Measurements from ENCODE around the gene PGM1. TPM values are rescaled to one million over a fixed set of nuclear protein-coding genes. Genes with fewer than 3 reads are reported as not detected.

The PGM1 gene
- total RNA-seq, 8 experiments from 2014 or later = 24.4 to 50.1 (median 34.2) TPM

GRCh38 chr1:63662841-63663240, 69.6 kb downstream of the PGM1 start:
- WGBS, 10 experiments = 38 to 100% (median 87%) methylated on average over 1 to 4 of the region's 4 CpGs; no CpG with 5 or more reads in 5 of the 10 experiments
- Histone ChIP-seq H3K4me1 (replicated peaks in 1 of 2) (no peaks in the 10 kb centered on the region), H3K4me3 (no peak overlapping the region), H3K27ac (no peak overlapping the region)
- in situ Hi-C loops (cut with MboI; ENCODE audit: low pct_unique_long_range_greater_than_20kb in 2 of 9, low sequenced_read_pairs in 9 of 9, unreplicated experiment in 9 of 9) = loop anchor here in 1 of 9 experiments (25.0 kb wide), 1 partner anchor 574 kb away; no protein-coding TSS in a partner anchor
- no peak for ATAC-seq (replicated peaks in 6 of 8)

- H3K4me1 ChIP-seq (replicated peaks in 1 of 2) = no peaks in the 10 kb centered on the region
- in situ Hi-C loops (cut with MboI; ENCODE audit: low pct_unique_long_range_greater_than_20kb in 2 of 9, low sequenced_read_pairs in 9 of 9, unreplicated experiment in 9 of 9) = loop anchor here in 1 of 9 experiments (25.0 kb wide), 1 partner anchor 574 kb away; no protein-coding TSS in a partner anchor
- 60 to 93% (median 82%) methylated on average over 1 to 3 of the region's 3 CpGs; no CpG with 5 or more reads in 3 of the 10 experiments for WGBS, 10 experiments
- no peak overlapping the region for H3K27ac ChIP-seq
- no peak for ATAC-seq (replicated peaks in 6 of 8)
- H3K4me3 ChIP-seq = no peak overlapping the region
Observed at GRCh38 chr1:63663301-63663700, 70.1 kb downstream of the PGM1 start.

- 80 to 100% (median 86%) methylated on average over 1 to 5 of the region's 5 CpGs; no CpG with 5 or more reads in 3 of the 10 experiments for whole genome bisulfite sequencing, 10 experiments
- no peak overlapping the region for H3K4me3 ChIP-seq
- in situ Hi-C loops (cut with MboI; ENCODE audit: low pct_unique_long_range_greater_than_20kb in 2 of 9, low sequenced_read_pairs in 9 of 9, unreplicated experiment in 9 of 9) = loop anchor here in 1 of 9 experiments (25.0 kb wide), 1 partner anchor 573 kb away; no protein-coding TSS in a partner anchor
- no peaks in the 10 kb centered on the region for H3K4me1 ChIP-seq (replicated peaks in 1 of 2)
- H3K27ac ChIP-seq = no peak overlapping the region
- no peak for ATAC-seq (replicated peaks in 6 of 8)
Observed at GRCh38 chr1:63663873-63664272, 70.7 kb downstream of the PGM1 start.

GRCh38 chr1:63664742-63665141, 71.5 kb downstream of the PGM1 start:
- no peaks in the 10 kb centered on the region for H3K4me1 ChIP-seq (replicated peaks in 1 of 2)
- H3K27ac ChIP-seq = no peak overlapping the region
- in situ Hi-C loops (cut with MboI; ENCODE audit: low pct_unique_long_range_greater_than_20kb in 2 of 9, low sequenced_read_pairs in 9 of 9, unreplicated experiment in 9 of 9) = loop anchor here in 1 of 9 experiments (25.0 kb wide), 1 partner anchor 573 kb away; no protein-coding TSS in a partner anchor
- no peak overlapping the region for H3K4me3 ChIP-seq
- ATAC-seq (replicated peaks in 6 of 8) = no peak
- WGBS, 10 experiments = 56 to 100% (median 86%) methylated on average over 1 to 2 of the region's 2 CpGs; no CpG with 5 or more reads in 4 of the 10 experiments

- Histone ChIP-seq H3K4me1 (replicated peaks in 1 of 2) (no peaks in the 10 kb centered on the region), H3K4me3 (no peak overlapping the region), H3K27ac (no peak overlapping the region)
- WGBS, 10 experiments = 75 to 100% (median 90%) methylated on average over 1 to 3 of the region's 3 CpGs; no CpG with 5 or more reads in 5 of the 10 experiments
- ATAC-seq (replicated peaks in 6 of 8) = no peak
- in situ Hi-C loops (cut with MboI; ENCODE audit: low pct_unique_long_range_greater_than_20kb in 2 of 9, low sequenced_read_pairs in 9 of 9, unreplicated experiment in 9 of 9) = loop anchor here in 1 of 9 experiments (25.0 kb wide), 1 partner anchor 572 kb away; no protein-coding TSS in a partner anchor
Observed at GRCh38 chr1:63665410-63665809, 72.2 kb downstream of the PGM1 start.

GRCh38 chr1:63665824-63666223, 72.6 kb downstream of the PGM1 start:
- no peak for ATAC-seq (replicated peaks in 6 of 8)
- WGBS, 10 experiments = 34 to 89% (median 66%) methylated on average over 1 to 3 of the region's 3 CpGs; no CpG with 5 or more reads in 1 of the 10 experiments
- in situ Hi-C loops (cut with MboI; ENCODE audit: low pct_unique_long_range_greater_than_20kb in 2 of 9, low sequenced_read_pairs in 9 of 9, unreplicated experiment in 9 of 9) = loop anchor here in 1 of 9 experiments (25.0 kb wide), 1 partner anchor 571 kb away; no protein-coding TSS in a partner anchor
- Histone ChIP-seq H3K27ac (no peak overlapping the region), H3K4me3 (no peak overlapping the region), H3K4me1 (replicated peaks in 1 of 2) (no peaks in the 10 kb centered on the region)

- WGBS, 10 experiments = 0 to 95% (median 65%) methylated on average over 1 to 2 of the region's 2 CpGs; no CpG with 5 or more reads in 4 of the 10 experiments
- in situ Hi-C loops (cut with MboI; ENCODE audit: low pct_unique_long_range_greater_than_20kb in 2 of 9, low sequenced_read_pairs in 9 of 9, unreplicated experiment in 9 of 9) = loop anchor here in 1 of 9 experiments (25.0 kb wide), 1 partner anchor 569 kb away; no protein-coding TSS in a partner anchor
- H3K4me3 ChIP-seq = no peak overlapping the region
- no peak overlapping the region for H3K27ac ChIP-seq
- no peak for ATAC-seq (replicated peaks in 6 of 8)
- no peaks in the 10 kb centered on the region for H3K4me1 ChIP-seq (replicated peaks in 1 of 2)
Observed at GRCh38 chr1:63668298-63668697, 75.1 kb downstream of the PGM1 start.

- H3K4me1 ChIP-seq (replicated peaks in 1 of 2) = no peaks in the 10 kb centered on the region
- in situ Hi-C loops (cut with MboI; ENCODE audit: low pct_unique_long_range_greater_than_20kb in 2 of 9, low sequenced_read_pairs in 9 of 9, unreplicated experiment in 9 of 9) = loop anchor here in 1 of 9 experiments (25.0 kb wide), 1 partner anchor 568 kb away; no protein-coding TSS in a partner anchor
- no peak overlapping the region for H3K4me3 ChIP-seq
- WGBS, 10 experiments = 66 to 100% (median 93%) methylated on average over 2 to 14 of the region's 15 CpGs; no CpG with 5 or more reads in 3 of the 10 experiments
- no peak overlapping the region for H3K27ac ChIP-seq
- no peak for ATAC-seq (replicated peaks in 6 of 8)
Observed at GRCh38 chr1:63669151-63669961, 76.1 kb downstream of the PGM1 start.

- in situ Hi-C loops (cut with MboI; ENCODE audit: low pct_unique_long_range_greater_than_20kb in 2 of 9, low sequenced_read_pairs in 9 of 9, unreplicated experiment in 9 of 9) = loop anchor here in 2 of 9 experiments (10.0 to 25.0 kb wide), 2 partner anchors 567 to 575 kb away; no protein-coding TSS in a partner anchor
- Histone ChIP-seq H3K4me1 (replicated peaks in 1 of 2) (no peaks in the 10 kb centered on the region), H3K27ac (no peak overlapping the region), H3K4me3 (no peak overlapping the region)
- WGBS, 10 experiments = 84 to 100% (median 100%) methylated on average over 1 to 5 of the region's 5 CpGs; no CpG with 5 or more reads in 4 of the 10 experiments
- ATAC-seq (replicated peaks in 6 of 8) = no peak
Observed at GRCh38 chr1:63670164-63670563, 77.0 kb downstream of the PGM1 start.

GRCh38 chr1:63671514-63671913, 78.3 kb downstream of the PGM1 start:
- Histone ChIP-seq H3K4me1 (replicated peaks in 1 of 2) (no peaks in the 10 kb centered on the region), H3K27ac (no peak overlapping the region), H3K4me3 (no peak overlapping the region)
- ATAC-seq (replicated peaks in 6 of 8) = no peak
- in situ Hi-C loops (cut with MboI; ENCODE audit: low pct_unique_long_range_greater_than_20kb in 2 of 9, low sequenced_read_pairs in 9 of 9, unreplicated experiment in 9 of 9) = loop anchor here in 2 of 9 experiments (10.0 to 25.0 kb wide), 2 partner anchors 566 to 573 kb away; no protein-coding TSS in a partner anchor
- whole genome bisulfite sequencing, 10 experiments = 80 to 100% (median 96%) methylated on average over 1 of the region's 1 CpG; no CpG with 5 or more reads in 4 of the 10 experiments

- in situ Hi-C loops (cut with MboI; ENCODE audit: low pct_unique_long_range_greater_than_20kb in 2 of 9, low sequenced_read_pairs in 9 of 9, unreplicated experiment in 9 of 9) = loop anchor here in 2 of 9 experiments (10.0 to 25.0 kb wide), 2 partner anchors 563 to 570 kb away; no protein-coding TSS in a partner anchor
Observed at GRCh38 chr1:63674238-63674864, 81.1 kb downstream of the PGM1 start.

GRCh38 chr1:63674865-63675419, 81.7 kb downstream of the PGM1 start:
- H3K4me3 ChIP-seq = no peak overlapping the region
- no peak overlapping the region for H3K27ac ChIP-seq
- H3K4me1 ChIP-seq (replicated peaks in 1 of 2) = no peaks in the 10 kb centered on the region
- WGBS, 10 experiments = 17 to 88% (median 82%) methylated on average over 1 to 5 of the region's 6 CpGs; no CpG with 5 or more reads in 4 of the 10 experiments
- in situ Hi-C loops (cut with MboI; ENCODE audit: low pct_unique_long_range_greater_than_20kb in 2 of 9, low sequenced_read_pairs in 9 of 9, unreplicated experiment in 9 of 9) = loop anchor here in 5 of 9 experiments (10.0 to 25.0 kb wide), 4 partner anchors 237 to 570 kb away; no protein-coding TSS in a partner anchor
- ATAC-seq (replicated peaks in 6 of 8) = no peak

More at GRCh38 chr1:63674238-63674864, 81.1 kb downstream of the PGM1 start:
- Histone ChIP-seq H3K27ac (no peak overlapping the region), H3K4me1 (replicated peaks in 1 of 2) (no peaks in the 10 kb centered on the region), H3K4me3 (no peak overlapping the region)
- WGBS, 10 experiments = 7 to 71% (median 36%) methylated on average over 4 to 9 of the region's 9 CpGs; no CpG with 5 or more reads in 1 of the 10 experiments
- ATAC-seq (replicated peaks in 6 of 8) = peak; percentile 52 to 100 (median 72)
